Subcutaneous adipose tissue (tissue), 4 donors: ENCODE results near the gene ZGLP1. TPM values are rescaled to one million over a fixed set of nuclear protein-coding genes. Genes with fewer than 3 reads are reported as not detected.

ENCODE experiments used
- CTCF ChIP-seq: fragments of 450-650 bp; IDR thresholded peaks from one replicate; pipeline ENCODE4 v1.5.1; 2016; ENCODE audit warnings: low read depth, mild to moderate bottlenecking, control low read depth, antibody characterized with exemption, moderate library complexity
- total RNA-seq, 4 donors: library from RNA; depleted of rRNA; stranded (reverse); fragments of >200 nt; gene quantifications; one replicate each; pipeline ENCODE4 v1.1.0, GENCODE V29; 2016

Gene ZGLP1
- total RNA-seq, 4 donors from 2014 or later: 0.49 to 5.8 (median 2.2) TPM

GRCh38 chr19:10316229-10317044, 6.8 kb upstream of the ZGLP1 start:
- TF ChIP-seq CTCF: no peak

GRCh38 chr19:10315335-10316214, 6.0 kb upstream of the ZGLP1 start, which contains the start of gene FDX2:
TSS of gene FDX2 (minus strand) at chr19:10316015. CDS start at chr19:10315996, 19 bp downstream.
- no peak for TF ChIP-seq CTCF

GRCh38 chr19:10306327-10306726, 3.3 kb downstream of the ZGLP1 start:
- no peak for TF ChIP-seq CTCF

GRCh38 chr19:10305139-10305806, 4.3 kb downstream of the ZGLP1 start:
- TF ChIP-seq CTCF: no peak

- TF ChIP-seq CTCF: no peak
Observed at GRCh38 chr19:10299545-10300458, 9.8 kb downstream of the ZGLP1 start.

GRCh38 chr19:10295847-10296591, 13.6 kb downstream of the ZGLP1 start:
- no peak for TF ChIP-seq CTCF
